Stimulated activated CD4-positive, alpha-beta T cell treated with anti-CD3 and anti-CD28 coated beads, Interleukin-1b, Interleukin-23, amount 100 ng/mL, for 4 hours (primary cell): Measurements from ENCODE around the gene PKHD1.

ENCODE experiments used
- DNase-seq, 2 donors: peaks; one replicate each; pipeline ENCODE4 v3.0.0-alpha.2; 2020; ENCODE audit warnings: low read depth in 2 of 2

Gene PKHD1

DNA sequence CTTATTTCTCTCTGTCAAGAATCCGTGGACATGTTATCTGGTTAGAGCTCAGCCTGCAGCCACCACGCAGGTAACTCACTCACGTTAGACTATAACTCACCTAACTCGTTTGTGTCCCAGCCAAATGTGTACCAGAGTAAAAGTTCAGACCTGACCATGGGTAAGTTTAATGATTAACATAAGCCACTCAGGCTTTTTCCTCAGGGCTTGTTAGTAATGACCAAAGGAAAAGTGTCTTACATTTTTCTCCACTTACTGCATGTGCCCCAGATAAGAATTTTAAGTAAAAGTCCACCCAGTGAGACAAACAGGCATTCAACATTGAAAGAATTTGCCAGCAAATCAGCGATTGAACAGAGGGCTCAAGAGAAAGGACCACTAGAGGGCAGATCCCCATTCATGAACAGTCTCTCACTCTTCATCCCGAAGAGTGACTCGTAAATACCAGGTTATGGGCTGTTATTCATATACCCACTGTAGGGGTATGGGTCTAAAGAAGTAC, at the start of gene PKHD1:
Gene PKHD1, minus strand, starts transcription at position 116 of the 502 bp plus-strand sequence. CDS start 2,680 bp downstream, outside the sequence.
- DNase-seq: no peak

GRCh38 chr6:52136934-52137467, 49.6 kb upstream of the PKHD1 start:
- no peak for DNase-seq

DNA sequence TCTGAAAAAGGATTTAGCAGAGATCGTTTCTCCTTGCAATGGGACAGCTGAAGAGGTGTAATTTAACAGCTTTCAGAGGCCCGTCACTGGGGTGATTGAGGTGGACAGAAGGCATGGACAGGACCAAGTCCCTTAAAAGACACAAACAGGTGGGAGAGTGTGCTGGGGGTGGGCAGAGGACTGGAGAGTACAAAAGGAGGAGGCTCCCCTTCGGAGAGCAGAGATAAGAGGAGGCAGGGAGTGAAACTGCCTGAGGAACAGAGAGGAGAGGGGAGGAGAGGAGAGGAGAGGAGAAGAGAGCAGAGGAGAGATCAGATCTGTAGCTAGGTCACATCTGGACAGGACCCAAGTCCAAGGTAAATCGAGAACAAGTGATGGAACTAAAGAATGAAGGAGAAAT, 48.6 kb upstream of the PKHD1 start:
- no peak for DNase-seq

DNA sequence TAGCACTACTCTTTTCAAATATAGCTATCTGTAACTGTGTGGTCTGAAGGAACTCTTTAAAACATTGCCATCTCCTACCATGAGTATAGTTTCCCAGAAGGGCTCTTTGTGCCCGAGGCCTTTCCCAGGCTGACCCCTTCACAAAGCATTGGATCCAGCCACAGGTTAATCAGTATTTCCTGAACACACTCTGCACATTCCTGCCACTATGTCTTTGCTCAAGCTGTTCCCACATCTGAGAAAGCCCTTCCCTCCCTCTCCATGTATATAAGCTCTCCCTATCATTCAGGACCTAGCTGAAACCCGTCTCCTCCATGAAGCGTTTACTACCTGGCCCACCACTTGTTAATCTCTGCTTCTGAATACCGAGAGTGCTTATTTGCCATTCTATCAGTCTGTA, 47.8 kb upstream of the PKHD1 start:
- no peak for DNase-seq

DNA sequence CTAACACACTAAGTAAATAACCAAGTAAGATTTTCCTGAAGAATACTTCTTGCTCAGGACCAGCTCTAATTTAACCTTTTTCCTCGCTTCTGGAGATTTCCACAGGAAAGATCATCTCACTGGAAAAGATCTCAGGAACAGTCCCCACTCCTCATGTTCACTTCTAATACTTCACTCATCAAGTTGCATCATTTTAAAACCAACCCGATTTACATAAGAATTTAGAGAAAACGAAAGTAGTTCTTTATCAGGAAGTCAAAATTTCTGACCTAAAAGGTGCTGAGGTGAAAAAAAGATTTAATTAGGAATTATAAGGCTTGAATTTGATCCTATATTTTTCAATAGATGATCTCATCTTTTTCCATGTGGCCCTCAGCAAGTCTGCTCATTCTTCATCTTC, 46.6 kb upstream of the PKHD1 start:
- DNase-seq: no peak

GRCh38 chr6:52133324-52133723, 45.9 kb upstream of the PKHD1 start:
- DNase-seq: no peak

DNA sequence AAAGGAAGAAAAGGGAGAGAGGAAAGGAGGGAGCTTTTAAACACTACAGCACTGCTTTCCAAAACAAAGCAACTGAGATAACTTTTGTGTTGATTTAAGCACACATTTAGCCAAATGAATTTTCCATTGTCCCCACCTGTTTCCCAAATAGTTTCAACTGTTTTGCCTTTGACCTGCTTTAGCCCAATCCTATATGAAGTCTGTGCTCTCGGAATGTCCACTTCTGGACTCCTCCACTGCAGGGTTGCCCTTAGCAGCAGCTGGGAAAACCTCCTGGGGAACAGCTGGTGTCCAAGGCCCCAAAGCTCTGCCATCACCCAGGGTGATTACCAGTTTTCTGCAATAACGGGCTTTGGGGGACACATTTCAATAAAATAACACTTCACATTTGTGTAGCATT, 44.9 kb upstream of the PKHD1 start:
- DNase-seq: no peak

- no peak for DNase-seq
Measured at GRCh38 chr6:52130440-52130839, 43.0 kb upstream of the PKHD1 start.

- DNase-seq: no peak
Measured at GRCh38 chr6:52127957-52128356, 40.5 kb upstream of the PKHD1 start.

GRCh38 chr6:52126231-52126630, 38.8 kb upstream of the PKHD1 start:
- no peak for DNase-seq

DNA sequence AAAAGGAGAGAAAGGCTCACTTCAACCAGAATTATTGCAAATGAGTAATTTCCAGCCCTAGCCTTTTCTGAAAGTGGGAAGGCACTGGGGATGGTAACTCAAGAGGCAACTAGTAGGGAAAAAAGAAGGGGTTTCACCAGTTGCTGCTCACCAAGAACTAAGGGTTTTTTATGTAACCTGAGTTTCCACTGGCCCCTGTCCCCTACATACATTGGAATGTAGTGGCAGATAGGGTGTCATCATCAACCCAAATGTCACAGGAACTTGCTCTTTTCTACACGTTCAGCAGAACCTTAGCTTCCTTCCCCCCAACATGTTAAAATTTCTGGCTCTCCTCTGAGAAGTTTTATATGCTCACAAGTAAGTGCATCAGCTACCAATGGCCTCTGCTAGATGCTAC, 38.2 kb upstream of the PKHD1 start:
- DNase-seq: no peak

- no peak for DNase-seq
Measured at GRCh38 chr6:52125139-52125538, 37.7 kb upstream of the PKHD1 start.

- no peak for DNase-seq
Measured at GRCh38 chr6:52124126-52125121, 37.0 kb upstream of the PKHD1 start.

GRCh38 chr6:52123251-52123650, 35.8 kb upstream of the PKHD1 start:
- no peak for DNase-seq

GRCh38 chr6:52117352-52117751, 29.9 kb upstream of the PKHD1 start:
- no peak for DNase-seq

- DNase-seq: no peak
Measured at GRCh38 chr6:52116605-52116948, 29.2 kb upstream of the PKHD1 start.

DNA sequence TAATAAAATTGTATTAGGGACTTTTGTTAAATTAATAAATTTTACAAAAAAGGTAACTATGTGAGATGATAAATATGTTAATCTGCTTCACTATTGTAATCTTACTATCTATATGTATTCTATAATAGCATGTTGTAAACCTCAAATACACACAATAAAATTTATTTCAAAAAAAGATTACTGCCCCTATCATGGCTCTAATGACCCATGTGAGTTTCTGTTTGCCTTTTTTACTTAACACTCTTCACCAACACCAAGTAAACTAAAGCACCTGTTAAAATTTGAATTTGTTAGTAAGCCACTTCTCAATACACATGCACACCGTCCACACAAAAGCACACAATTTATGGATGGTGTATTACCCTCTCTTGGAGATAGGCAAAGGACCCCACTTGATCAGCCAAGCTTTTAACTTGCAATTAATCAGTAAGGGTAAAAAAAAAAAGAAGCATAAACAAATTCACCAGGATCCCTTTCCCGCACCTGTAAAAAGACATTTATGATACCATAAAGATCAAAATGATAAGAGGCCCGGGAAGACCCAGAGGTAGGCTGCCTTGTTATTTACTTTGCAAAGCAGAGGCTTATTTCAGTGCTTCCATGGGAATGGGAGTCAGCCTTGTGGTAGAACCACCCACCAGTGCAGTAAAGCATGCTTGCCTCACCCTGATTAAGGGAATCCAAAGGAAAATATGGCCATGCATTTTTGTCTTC, 28.6 kb upstream of the PKHD1 start:
- DNase-seq: no peak

DNA sequence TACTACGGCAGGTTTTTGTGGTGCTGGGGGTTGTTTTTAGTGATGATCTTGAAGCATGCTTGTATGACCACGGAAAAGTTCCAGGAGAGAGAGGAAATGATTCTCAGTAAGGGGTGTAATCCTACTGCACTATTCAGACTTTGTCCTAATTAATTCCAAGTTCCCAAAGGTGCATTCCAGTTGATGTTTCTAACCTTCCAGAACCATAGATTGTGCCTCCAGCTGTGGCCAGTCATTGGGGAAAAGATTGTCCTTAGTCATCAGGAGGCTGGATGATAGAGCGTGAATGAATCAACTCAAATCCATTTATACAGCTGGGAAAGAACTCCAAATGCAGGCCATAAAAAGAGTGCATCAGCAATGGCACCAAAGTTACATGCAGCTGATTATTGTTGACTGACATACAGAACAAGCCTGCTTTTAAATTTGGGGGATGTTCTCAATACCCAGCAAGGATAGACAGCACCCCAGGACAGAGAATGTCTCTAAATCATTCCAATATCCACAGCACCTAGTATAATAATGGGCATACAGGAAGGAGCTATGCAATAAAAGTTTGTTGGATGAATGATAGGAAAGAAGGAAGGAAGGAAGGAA, 27.8 kb upstream of the PKHD1 start:
- no peak for DNase-seq

GRCh38 chr6:52109171-52109571, 21.8 kb upstream of the PKHD1 start:
- no peak for DNase-seq

- no peak for DNase-seq
Measured at GRCh38 chr6:52108128-52108527, 20.7 kb upstream of the PKHD1 start.

- DNase-seq: no peak
Measured at GRCh38 chr6:52106994-52107393, 19.6 kb upstream of the PKHD1 start.

- no peak for DNase-seq
Measured at GRCh38 chr6:52104979-52105378, 17.6 kb upstream of the PKHD1 start.
